Activated CD4-positive, alpha-beta T cell treated with anti-CD3 and anti-CD28 coated beads, Interleukin-10, Interleukin-2, amounts not matched to agents 100 ng/mL and 50 ng/mL, durations not matched to agents 16 hours and 8 hours (primary cell): Measurements from ENCODE around the gene OPRM1.
"Not testable (repeated sequence)": the region's sequence is repeated elsewhere in the genome, so short reads cannot be mapped to it uniquely, and the experiment has no call there.

ENCODE experiments used
- DNase-seq: peaks from one replicate; pipeline ENCODE4 v3.0.0-alpha.2; 2020

The OPRM1 gene

DNA sequence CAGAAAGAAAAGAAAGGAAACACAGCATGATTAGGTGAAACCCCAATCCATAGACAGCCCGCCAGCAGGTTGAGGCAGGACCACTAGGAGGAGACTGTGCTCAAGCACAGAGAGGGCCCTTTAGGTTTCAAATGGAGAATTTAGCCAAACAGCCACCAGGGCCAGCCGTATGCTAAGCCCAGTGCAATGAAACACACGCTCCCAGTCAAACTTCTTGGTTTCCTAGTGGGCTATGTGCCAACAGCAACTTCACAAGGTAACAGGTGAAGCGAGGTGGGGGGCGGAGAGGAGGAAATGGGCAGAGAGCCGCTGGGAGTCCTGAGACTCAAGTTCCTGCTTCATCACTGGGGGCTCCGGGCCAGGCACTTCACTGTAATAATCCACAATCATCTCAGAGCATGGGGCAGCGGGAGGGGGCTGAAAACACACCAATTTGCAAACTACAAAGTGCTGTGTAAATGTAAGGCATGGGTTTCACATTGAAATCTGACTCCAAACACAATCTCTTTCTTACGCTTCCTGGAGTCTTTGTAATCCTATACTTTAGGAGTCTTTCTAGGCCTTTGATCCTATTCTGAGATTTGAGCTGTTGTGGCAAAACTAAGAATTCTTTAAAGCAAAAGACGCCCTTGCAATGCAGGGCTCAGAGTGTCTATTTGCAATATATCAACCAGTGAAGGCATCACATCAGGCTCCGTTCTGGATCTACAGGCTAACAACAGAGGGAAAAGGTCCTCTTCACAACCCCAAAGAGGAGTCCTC is 117.3 kb downstream of the OPRM1 start:
- peak; percentile 72 for DNase-seq

DNA sequence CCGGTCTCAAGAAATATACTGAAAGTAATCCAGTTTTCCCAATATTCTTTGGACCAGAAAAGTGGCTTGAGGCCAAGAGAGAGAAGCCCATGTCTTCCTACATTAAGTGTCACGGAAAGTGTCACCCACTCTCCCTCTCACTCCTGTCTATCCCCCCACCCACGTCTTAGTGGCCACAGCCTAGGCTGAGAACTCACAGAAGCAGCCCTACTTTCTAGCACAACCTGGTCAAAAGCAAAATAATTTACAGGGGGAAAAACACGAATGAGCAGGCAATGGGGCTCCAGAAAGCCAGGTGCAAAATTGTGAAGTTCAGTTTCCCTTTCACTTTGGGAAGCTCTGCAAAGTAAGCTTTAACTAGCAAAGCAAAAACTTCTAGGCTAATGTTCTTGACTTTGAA is 118.0 kb downstream of the OPRM1 start:
- peak; percentile 12 for DNase-seq

DNA sequence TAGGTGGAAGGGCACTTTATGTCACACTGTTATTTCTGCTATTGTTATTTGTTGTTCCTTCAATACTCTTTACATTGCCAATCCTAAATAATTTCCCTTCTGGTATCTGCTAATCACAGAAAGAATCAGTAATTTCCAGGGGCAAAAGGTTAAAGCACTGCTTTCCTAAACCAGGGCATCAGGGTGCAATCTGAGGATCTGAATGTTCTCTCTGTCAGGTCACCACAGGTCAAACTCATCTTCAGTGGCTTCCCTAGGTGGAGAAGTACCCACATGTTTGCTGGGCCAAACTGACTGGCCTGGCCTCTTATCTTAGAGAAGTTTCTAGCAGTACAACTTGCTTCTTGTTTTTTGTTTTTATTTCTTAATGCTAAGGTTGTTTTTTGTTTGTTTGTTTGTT is 118.7 kb downstream of the OPRM1 start:
- DNase-seq = no peak

DNA sequence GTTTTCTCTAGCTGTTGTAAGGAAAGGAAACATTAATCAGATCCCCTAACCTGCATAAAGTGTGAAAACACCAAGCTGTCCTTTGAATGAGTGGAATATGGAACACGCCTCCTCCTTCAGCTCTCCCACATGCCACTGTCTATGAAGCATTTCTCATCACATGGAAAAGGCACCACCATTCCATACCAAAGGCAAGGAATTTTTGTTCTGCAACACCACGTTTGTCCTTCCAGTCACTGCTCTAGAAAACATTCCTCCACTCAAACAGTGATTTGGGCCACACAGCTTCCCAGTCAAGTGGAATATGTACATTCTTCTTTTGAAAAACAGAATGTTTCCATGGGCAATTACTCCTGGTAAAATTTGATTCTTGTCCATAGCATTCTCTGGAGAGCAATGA is 120.1 kb downstream of the OPRM1 start:
- DNase-seq = no peak

DNA sequence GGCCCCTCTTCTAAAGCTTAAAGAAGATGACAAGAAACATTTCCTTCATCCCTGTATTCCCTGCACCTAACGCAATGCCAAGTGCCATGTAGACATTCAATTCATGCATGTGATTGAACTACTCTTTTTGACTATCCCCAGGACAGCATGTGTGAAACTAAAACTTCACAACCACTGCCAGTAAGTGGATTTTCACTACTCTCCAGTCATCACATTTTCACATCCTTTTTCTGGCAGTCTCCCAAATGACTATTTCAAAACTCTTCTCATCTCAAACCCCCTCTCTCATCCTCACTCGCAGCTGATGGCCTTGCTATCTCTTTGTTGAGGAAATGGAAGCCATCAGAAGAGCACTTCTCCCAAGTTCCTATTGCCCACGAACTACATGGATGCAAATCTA is 122.6 kb downstream of the OPRM1 start:
- peak; percentile 54 for DNase-seq

DNA sequence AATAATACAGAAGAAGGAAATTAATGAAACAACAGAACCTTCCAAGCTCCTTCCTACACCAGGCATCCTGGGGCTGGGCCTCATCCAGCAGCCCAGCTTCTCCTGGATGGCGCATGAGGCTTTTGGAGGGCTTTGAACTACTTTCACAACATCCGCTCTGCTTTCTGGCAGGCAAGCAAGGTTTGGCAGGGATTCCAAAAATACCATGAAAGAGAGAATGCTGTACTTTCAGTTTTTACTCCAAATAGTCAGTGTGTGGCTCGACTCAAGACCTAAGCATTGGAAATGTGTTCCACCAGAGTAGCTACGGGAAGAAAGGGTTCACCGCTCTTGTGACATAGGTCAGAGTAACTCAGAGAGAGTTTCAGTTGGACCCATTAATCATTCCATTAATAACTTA is 125.4 kb downstream of the OPRM1 start:
- no peak for DNase-seq

DNA sequence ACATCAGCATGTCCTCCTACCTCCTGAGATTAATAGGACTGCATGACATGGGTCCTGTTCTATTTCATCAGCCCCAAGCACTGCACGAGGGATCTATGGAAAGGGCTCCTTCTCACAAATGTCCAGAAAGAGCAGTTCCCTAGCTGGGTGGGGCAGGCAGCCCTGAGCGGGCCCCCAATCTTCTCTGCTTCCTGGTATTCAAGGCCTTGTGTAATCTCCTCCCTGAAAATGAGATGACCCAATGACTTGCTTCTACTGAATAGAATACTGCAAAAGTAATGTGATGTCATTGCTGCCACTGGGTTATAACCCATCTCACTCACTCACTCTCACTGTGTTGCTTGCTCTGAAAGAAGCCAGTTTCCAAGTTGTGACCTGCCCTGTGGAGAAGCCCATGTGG is 126.4 kb downstream of the OPRM1 start:
- no peak for DNase-seq

DNA sequence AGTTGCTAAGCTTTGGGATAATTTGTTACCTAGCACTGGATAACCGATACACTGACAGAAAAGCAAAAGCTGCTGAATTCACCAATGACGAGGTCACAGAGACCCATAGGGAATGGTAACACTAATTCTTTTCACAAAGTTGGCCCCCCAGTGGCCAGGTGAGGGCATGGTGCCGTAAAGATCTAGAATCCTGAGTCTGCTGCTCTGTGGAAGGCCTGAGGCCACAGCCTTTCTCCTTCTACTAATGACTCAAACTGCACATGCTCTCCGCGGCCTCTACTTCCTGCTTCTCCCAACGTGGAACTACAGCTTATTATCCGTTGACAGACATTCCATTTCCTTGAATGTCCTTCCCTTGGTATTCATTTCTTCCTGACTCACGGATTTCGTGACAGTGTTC is 127.1 kb downstream of the OPRM1 start:
- no peak for DNase-seq

DNA sequence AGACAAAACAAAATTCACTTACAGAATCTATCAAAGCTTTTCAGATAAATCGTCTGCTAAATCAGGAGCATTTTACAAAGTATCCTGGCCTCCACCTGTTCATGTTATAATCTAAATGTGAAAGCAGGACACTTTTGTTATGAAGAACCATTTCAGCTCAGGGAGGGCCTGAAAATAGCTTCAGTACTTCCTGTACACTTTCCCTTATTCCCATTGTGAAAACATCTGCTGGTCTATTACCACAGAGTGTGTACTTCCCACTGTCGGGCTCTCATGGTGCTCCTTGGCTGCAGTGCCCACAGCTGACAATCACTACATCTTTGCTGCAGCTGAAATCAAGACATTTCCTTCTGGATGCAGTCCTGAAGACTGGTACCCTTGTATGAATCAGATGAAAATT is 128.1 kb downstream of the OPRM1 start:
- DNase-seq = no peak

DNA sequence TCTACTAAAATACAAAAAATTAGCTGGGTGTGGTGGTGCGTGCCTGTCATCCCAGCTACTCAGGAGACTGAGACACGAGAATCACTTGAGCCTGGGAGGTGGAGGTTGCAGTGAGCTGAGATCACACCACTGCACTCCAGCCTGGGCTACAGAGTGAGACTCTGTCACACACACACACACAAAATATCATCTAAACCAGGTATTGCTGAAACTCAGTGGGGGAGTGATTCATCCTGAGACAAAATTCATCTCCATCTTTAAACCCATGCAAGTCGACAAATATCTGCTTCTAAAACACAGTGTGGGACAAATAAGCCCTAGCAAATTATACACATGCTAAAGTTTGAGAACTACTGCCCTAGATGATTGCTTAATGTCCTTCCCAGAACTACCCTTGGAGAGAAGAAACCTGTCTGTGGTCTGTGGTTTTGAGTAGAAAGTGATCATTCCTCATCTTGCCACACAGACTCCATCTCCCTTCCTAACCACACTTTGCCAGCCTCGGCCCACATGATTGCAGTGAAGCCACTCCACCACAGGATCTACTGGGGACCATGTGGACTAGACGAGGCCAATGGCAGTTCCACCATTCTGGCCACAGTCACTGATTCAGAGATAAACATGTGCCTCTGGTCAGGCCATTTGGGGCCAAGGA is 130.3 kb downstream of the OPRM1 start:
- peak; percentile 55 for DNase-seq

DNA sequence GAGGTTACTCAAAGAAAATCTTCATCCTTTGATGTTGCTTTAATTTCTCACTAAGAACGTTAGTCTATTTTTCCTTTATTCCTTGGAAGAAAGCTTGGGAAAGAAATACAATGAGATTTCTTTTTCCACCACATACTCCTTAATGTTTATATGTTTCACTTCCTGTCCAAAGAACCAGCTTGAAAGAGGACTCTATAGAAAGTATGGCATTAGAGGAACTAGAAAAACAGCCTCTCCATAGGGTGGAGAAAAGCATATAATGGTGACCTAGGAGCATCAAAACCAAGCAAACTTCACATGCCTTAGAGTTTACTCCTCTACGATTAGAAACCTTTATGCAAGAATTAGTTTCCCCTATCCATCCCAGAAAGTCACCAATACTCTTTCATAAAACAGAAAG is 131.1 kb downstream of the OPRM1 start:
- no peak for DNase-seq

DNA sequence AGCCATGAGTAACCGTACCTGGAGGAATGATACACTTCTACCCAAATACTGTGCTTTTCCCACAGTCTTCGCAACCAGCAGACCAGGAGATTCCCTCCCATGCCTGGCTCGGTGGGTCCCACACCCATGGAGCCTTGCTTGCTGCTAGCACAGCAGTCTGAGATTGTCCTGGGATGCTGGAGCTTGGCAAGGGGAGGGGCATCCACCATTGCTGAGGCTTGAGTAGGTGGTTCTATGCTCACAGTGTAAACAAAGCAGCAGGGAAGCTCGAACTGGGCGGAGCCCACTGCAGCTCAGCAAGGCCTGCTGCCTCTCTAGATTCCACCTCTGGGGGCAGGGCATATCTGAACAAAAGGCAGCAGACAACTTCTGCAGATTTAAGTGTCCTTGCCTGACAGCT is 133.4 kb downstream of the OPRM1 start:
- DNase-seq = not testable (repeated sequence)

DNA sequence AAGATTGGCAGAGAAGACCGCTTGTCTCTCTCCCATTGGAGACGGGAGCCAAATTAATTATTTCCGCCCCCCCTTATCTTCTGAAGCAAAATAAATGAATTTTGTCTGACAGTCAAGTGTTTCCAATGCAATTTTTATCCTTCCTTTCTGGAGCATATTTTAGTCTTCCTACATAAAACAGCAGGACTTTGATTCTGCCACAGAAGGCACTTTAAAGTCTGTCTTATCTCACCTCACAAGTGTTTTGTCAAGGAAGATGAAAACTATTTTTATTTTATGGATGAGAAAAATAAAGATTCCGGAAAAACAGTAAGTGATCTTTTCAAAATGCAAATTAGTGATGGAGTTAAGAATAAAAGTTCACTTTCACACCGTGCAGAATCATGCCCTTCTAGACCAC is 140.4 kb downstream of the OPRM1 start:
- no peak for DNase-seq

DNA sequence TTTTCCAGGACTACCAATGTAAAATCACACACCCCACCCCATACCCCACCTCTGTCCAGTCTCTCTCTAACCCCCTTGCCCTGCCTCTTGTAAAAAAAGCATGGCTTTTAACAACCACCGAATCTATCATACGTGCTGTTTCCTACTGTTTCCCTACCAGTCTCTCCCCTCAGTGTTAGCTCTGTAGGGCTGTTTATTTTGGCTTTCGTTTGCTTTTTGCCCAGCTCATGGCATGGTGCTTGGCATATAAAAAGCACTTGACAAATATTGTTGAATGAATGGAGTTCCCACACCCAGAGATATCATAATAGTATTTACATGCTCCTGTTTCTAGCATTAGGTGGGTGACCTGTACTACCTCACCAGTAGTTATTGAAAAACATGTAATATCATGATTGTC is 148.2 kb downstream of the OPRM1 start:
- no peak for DNase-seq

DNA sequence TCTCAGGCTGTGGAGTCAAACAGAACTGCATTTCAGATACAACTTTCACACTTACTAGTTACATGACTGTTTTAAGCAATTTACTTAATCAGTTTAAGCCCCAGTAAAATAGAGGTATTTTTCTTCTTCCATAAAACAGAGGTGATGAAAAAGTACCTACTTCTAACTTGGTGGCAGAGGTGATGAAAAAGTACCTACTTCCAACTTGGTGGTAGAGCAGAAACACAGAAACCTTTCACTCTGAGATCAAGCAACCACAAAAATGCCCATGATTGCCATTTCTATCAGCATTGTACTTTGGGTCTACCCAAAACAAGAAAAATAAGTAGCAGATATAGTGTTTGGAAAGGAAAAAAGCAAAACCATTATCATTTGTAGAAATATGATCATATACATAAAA is 148.7 kb downstream of the OPRM1 start:
- peak; percentile 9 for DNase-seq

DNA sequence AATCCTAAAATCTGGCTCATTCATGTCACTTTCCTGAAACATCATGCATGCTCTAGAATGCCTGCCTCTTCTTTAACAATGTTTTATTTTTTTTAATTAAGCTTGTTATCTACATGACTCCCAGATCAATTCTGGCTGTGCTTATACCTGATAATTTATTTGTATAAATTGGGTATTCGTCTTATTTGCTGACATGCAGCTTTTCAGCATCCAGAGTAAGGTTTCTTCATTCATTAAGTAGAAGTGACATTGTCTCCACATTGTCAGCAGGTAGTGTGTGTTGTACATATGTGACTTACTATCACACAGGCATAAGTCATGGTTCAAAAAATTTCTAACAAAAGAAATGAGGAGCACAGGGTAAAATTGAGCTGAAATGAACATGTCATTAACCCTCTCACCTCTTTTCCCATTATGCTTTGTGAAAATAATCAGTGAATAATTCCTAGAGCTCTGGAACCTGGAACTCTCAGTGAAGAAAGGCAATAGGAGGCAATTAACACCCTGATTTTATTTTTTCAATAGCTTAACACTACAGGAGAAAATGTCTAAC is 157.4 kb downstream of the OPRM1 start:
- DNase-seq = no peak

DNA sequence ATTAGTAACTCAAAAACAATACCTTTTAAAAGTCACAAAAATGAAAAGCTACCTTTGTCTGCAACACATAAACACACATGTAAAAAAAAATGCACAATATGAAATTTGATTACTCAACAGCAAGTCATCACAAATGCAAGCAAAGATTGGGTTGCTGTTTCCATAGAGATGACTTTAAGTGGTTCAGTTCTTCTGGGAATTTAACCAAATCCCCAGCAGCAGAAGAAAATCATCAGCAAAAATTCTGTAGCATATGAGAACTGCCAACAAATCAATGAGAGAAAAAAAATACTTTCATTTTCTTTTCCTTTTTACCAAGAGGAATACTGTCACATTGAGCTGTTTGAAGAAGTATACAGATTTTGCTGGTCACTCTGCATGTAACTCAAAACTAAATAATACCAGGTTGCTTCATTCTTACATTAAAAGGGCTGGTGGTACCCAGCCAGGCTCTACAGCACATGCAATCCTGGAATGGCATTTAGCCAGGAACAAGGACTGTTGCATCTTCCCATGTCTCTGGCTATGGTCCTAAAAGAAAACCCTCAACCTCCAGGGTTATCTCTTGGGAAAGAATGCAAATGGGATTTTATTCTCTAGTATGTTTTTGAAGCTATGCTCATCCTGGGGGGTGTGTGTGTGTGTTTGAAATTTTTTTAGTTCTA is 158.3 kb downstream of the OPRM1 start:
- peak; percentile 2 for DNase-seq

DNA sequence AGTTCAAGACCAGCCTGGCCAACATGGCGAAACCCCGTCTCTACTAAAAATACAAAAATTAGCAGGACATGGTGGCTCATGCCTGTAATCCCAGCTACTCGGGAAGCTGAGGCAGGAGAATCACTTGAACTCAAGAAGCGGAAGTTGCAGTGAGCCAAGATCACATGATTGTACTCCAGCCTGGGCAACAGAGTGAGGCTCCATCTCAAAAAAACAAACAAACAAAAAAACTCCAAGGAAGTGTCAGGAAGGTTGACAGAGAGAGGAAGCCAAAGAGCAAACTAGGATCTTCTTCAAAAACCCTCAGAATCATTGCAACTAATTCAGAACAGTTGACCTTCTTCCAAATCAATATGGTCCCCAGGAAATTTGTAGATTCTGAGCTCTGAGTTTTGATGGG is 162.6 kb downstream of the OPRM1 start:
- DNase-seq = not testable (repeated sequence)

DNA sequence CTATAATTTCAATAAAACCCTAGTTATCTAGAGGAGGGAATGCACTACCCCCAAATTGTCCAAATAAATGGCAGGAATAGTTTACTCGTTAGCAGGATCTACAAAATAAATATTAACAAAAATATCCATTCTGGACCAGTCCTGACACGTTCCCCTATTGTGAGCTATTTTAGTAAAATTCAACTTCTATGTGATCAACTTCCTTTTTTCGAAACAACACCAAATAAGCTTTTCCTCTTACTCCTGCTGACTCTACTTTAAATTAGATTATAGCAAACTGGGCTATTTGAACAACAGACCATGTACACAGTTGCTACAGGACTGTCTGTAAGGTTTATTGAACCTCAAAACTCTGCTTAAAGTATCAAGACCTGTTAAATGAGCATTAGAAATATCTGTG is 163.3 kb downstream of the OPRM1 start:
- DNase-seq = no peak

DNA sequence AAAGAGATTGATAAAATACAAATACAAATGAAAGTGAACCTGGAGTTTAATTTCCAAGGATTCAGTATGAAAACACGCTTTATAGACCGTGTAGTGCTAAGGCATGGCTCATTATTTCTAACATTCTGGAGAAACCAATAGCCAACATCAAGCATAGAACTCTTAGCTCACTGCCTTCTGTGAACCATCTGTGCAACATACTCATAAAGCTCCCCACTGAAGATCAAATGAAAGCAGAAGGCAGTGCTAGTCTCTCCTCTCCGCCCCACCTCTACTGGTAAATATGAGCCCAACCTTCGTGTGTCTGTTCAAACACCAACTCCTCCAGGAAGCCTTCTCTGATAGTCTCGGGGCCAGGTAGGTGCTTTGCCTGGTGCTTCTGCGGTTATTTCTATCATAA is 163.9 kb downstream of the OPRM1 start:
- no peak for DNase-seq

DNA sequence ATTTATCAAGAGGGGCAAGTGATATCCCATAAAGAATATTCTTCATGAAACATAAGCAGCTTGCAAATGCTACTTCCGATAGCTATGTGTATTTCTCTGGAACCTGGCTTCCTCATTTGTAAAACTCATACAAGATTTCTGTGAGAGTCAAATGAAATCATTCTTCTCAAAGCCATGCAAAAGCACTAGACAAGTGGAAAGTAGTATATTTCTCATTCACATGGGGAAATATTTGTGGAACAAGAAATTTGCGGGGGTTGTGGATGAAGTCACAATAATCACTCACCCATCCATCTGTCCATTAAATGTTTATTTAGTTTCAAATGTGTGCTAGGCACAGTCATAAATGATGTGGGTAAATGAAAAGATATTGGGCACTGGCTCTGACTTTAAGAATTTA is 167.1 kb downstream of the OPRM1 start:
- DNase-seq = no peak

DNA sequence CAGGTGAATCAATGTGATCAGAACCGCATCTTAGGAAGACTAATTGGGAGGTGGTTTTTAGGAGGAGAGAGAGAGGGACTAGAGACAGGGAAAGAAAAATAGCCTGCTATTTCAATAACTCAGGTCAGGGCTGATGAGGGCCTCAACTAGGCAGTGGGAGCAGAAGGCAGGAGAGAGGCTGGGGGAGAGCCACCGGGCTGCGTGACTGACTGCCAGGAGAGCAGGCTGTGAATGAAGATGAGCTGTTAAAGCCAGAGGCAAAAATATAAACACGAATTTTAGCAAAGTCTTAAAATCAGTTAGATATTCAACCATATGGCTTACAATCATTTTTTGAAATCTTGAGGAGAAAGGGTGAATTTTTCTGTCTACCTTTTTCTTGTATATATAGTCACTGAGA is 168.0 kb downstream of the OPRM1 start:
- no peak for DNase-seq

DNA sequence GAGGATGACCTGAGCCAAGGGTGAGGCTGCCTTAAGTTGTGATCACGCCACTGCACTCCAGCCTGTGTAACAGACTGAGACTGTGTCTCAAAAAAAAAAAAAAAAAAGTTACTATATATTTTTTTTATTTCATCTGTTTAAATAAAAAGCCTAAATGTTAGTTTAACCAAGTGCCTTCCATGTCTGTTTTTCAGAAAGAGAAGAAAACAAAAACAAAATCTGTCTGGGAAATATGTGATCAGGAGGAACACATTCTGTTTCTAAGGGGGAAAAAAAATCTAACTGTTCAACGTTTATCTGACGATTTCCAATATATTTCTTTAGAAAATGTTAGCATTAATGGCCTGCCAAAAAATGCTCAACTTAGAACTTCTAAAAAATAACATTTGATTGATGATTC is 170.5 kb downstream of the OPRM1 start:
- DNase-seq = no peak

DNA sequence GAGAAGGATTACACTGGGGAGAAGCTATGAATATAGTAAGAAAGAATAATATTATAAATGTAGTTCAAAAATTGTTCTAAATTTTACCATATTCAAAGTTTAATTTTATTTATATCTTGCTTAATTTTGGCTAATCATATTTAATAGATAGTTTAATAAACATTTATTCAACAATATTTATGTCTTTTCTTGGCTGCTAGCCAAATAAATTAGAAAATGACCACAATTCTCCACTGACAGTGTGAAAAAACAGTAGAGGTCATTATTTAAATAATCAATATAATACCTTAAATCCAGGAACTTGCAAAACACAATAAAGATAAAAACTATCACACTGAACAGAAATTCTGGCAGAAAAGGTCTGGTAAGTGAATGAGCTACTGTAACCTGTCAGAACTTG is 171.6 kb downstream of the OPRM1 start:
- no peak for DNase-seq
